A673 (cell line): ENCODE results near the gene CPNE1. TPM values are rescaled to one million over a fixed set of nuclear protein-coding genes. Genes with fewer than 3 reads are reported as not detected.

ENCODE experiments used
- BruUV-seq: library from RNA; stranded (reverse); fragments of 400-500 nt; replicated peaks from 2 replicates; lab custom pipeline; 2021; lab: Mats Ljungman, UMichigan
- CTCF ChIA-PET: fragments of 300-600 bp; sonication (Branson Sonifier 250); formaldehyde crosslinking; loops from one replicate; lab custom pipeline; 2022; ENCODE audit warnings: antibody characterized with exemption; lab: Charles Lee
- POLR2A ChIA-PET: fragments of 300-600 bp; sonication (Branson Sonifier 250); formaldehyde crosslinking; loops from one replicate; lab custom pipeline; 2022; ENCODE audit warnings: antibody characterized with exemption; ENCODE audit not compliant: low non-redundant PET; lab: Charles Lee
- DNase-seq: peaks from one replicate; pipeline ENCODE4 v3.0.0-alpha.2; 2015; ENCODE audit warnings: low spot score
- H3K27ac ChIP-seq: fragments of 200-600 bp; sonication (generic); 2 replicates; pipeline ENCODE4 v1.5.1; 2016; ENCODE audit warnings: mixed run types, low read depth, mild to moderate bottlenecking, mixed read lengths, antibody characterized with exemption, low read length; ENCODE audit not compliant: poor library complexity, severe bottlenecking
- H3K27me3 ChIP-seq: fragments of 200-600 bp; sonication (generic); replicated peaks from 2 replicates; pipeline ENCODE4 v1.6.1; 2017; ENCODE audit warnings: mixed run types, low read depth, mild to moderate bottlenecking, mixed read lengths, antibody characterized with exemption, low read length; ENCODE audit not compliant: insufficient read depth, poor library complexity
- H3K36me3 ChIP-seq: fragments of 200-600 bp; sonication (generic); 2 replicates; pipeline ENCODE4 v1.6.1; 2016; ENCODE audit warnings: mixed run types, mild to moderate bottlenecking, mixed read lengths, antibody characterized with exemption, low read length; ENCODE audit not compliant: insufficient read depth, poor library complexity, severe bottlenecking
- H3K4me1 ChIP-seq: fragments of 200-600 bp; sonication (generic); 2 replicates; pipeline ENCODE4 v1.6.1; 2017; ENCODE audit warnings: mixed run types, mild to moderate bottlenecking, mixed read lengths, antibody characterized with exemption, low read length; ENCODE audit not compliant: insufficient read depth, poor library complexity, severe bottlenecking
- H3K4me3 ChIP-seq: fragments of 200-600 bp; sonication (generic); 2 replicates; pipeline ENCODE4 v1.5.1; 2016; ENCODE audit warnings: low read depth, mixed run types, mild to moderate bottlenecking, mixed read lengths, low read length; ENCODE audit not compliant: poor library complexity, severe bottlenecking
- H3K9me3 ChIP-seq: fragments of 200-600 bp; sonication (generic); 2 replicates; pipeline ENCODE4 v1.6.1; 2016; ENCODE audit warnings: mixed run types, low read depth, mild to moderate bottlenecking, mixed read lengths, antibody characterized with exemption, low read length; ENCODE audit not compliant: poor library complexity, severe bottlenecking
- EZH2 ChIP-seq: fragments of 200-600 bp; sonication (generic); IDR thresholded peaks from 2 replicates; pipeline ENCODE4 v1.6.1; 2017; ENCODE audit warnings: borderline replicate concordance, low read depth, mild to moderate bottlenecking, mixed read lengths, antibody characterized with exemption, low read length; ENCODE audit not compliant: poor library complexity, severe bottlenecking
- intact Hi-C: fragments of 100-400 bp; cut with micrococcal nuclease; formaldehyde crosslinking; loops from one replicate; pipeline ENCODE4 v1.10.0; 2022; ENCODE audit not compliant: unreplicated experiment
- total RNA-seq: library from RNA; stranded (reverse); gene quantifications from 2 replicates; pipeline ENCODE4 v1.2.3, GENCODE V29; 2021
- TF ChIP-seq, protein P1 (sequence below): fragments of 300-800, 200-600 bp; sonication (generic); conservative IDR thresholded peaks from 2 replicates; pipeline ENCODE4 v1.5.1; 2017; ENCODE audit warnings: low read depth, mild to moderate bottlenecking, antibody characterized with exemption, low read length, moderate library complexity, mixed read lengths

CPNE1 gene
- total RNA-seq, 1 experiment from 2014 or later: 273 TPM

DNA sequence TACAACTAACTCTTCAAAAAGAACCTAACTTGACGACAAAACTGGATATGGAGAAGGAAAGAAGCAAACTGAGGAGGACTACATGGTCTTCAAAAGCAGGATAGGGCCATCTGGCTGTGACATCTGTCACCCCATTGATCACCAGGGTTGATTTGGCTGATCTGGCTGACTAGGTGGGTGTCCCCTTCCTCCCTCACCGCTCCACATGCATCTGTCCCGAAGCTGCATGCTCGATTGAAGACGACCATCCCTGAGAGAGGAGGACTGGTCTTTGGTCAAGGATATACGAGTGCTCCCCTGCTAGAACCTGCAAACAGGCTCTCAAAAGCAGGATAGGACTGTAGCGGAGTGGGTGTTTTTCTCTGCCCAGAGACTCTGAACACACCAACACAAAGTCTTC, 21.7 kb downstream of the CPNE1 start:
- POLR2A ChIA-PET: no interaction called here
- CTCF ChIA-PET: no interaction called here
- no peak for DNase-seq
- Histone ChIP-seq H3K9me3 (no peaks in the 10 kb centered on the region), H3K4me3 (no peak overlapping the region), H3K27ac (no peak overlapping the region), H3K27me3 (no peaks in the 10 kb centered on the region), H3K4me1 (peaks cover 7% of the 10 kb centered on the region), H3K36me3 (peaks cover 5% of the 10 kb centered on the region)
- BruUV-seq: no TSS peak
- intact Hi-C loops: no loop called here
- TF ChIP-seq EZH2: no peak
- TF ChIP-seq, protein P1, sequence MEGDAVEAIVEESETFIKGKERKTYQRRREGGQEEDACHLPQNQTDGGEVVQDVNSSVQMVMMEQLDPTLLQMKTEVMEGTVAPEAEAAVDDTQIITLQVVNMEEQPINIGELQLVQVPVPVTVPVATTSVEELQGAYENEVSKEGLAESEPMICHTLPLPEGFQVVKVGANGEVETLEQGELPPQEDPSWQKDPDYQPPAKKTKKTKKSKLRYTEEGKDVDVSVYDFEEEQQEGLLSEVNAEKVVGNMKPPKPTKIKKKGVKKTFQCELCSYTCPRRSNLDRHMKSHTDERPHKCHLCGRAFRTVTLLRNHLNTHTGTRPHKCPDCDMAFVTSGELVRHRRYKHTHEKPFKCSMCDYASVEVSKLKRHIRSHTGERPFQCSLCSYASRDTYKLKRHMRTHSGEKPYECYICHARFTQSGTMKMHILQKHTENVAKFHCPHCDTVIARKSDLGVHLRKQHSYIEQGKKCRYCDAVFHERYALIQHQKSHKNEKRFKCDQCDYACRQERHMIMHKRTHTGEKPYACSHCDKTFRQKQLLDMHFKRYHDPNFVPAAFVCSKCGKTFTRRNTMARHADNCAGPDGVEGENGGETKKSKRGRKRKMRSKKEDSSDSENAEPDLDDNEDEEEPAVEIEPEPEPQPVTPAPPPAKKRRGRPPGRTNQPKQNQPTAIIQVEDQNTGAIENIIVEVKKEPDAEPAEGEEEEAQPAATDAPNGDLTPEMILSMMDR: no peak

DNA sequence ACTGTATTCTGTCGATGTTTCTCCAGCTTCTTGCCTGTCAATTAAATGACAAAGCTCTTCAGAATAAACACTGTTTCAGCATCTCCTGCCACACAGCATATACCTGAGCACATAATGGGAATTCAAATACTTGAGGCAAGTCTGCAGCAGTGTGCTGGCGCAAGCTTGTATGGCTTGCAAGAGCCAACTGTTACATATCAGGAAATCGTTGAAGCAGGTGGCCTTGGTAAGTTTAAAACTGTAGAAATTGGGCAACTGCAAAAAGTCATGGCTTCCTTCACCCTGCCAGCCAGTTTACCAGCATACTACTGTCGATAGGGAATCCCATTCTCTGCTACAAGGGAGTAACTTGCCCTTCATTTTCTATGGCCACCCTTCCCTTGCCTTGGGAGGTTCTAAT, 23.0 kb downstream of the CPNE1 start:
- POLR2A ChIA-PET: no interaction called here

DNA sequence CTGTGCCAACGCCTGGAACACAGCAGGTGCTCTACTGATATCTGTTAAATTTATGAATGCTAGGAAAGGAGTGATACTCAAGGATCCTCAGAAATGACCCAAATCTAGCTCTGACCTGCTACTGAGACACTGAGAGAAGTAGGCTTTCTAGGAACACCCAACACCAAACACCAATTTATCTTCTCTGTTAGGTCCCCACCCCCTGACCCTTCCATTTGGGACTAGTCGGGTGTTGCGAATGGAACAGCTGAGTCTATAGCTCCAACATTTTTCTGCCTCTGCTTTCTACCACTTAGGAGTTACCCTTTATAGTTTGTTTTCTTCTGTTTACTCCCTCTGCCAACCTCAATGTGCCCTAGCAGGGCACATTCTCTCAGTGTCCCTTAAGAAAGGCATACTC, 24.0 kb downstream of the CPNE1 start:
- Histone ChIP-seq H3K9me3 (no peaks in the 10 kb centered on the region), H3K27me3 (no peaks in the 10 kb centered on the region), H3K4me3 (no peak overlapping the region), H3K27ac (no peak overlapping the region), H3K4me1 (peaks cover 7% of the 10 kb centered on the region), H3K36me3 (no peaks in the 10 kb centered on the region)
- no peak for TF ChIP-seq EZH2
- TF ChIP-seq, protein P1: no peak
- BruUV-seq: no TSS peak
- intact Hi-C loops: no loop called here
- ChIA-PET CTCF (no interaction called here), POLR2A (no interaction called here)
- no peak for DNase-seq

More for the DNA sequence above, 23.0 kb downstream of the CPNE1 start:
- no peak for DNase-seq
- intact Hi-C loops: no loop called here
- H3K27me3 ChIP-seq: no peaks in the 10 kb centered on the region
- H3K36me3 ChIP-seq: peaks cover 4% of the 10 kb centered on the region
- H3K4me3 ChIP-seq: no peak overlapping the region
- CTCF ChIA-PET: interaction anchor here (0.6 kb wide), 1 partner anchor 47 kb away, joined by 3 read pairs; no protein-coding TSS in a partner anchor
- TF ChIP-seq, protein P1: no peak
- no peak for TF ChIP-seq EZH2
- no peaks in the 10 kb centered on the region for H3K9me3 ChIP-seq
- H3K4me1 ChIP-seq: peaks cover 7% of the 10 kb centered on the region
- H3K27ac ChIP-seq: no peak overlapping the region
- no TSS peak for BruUV-seq
